Measurements from ENCODE around the gene TMEFF1. TPM values are rescaled to one million over a fixed set of nuclear protein-coding genes. Genes with fewer than 3 reads are reported as not detected.

The TMEFF1 gene
- total and polyA plus RNA-seq, 12 donors = 0.14 to 1.8 (median 0.24) TPM; not detected in 8

GRCh38 chr9:100581661-100582060 lies 108.7 kb downstream of the TMEFF1 start:
- Histone ChIP-seq H3K27ac (no peak overlapping the region), H3K4me3 (no peak overlapping the region), H3K27me3 (no peaks in the 10 kb centered on the region), H3K4me1 (replicated peaks in 1 of 2) (no peaks in the 10 kb centered on the region), H3K36me3 (replicated peaks in 1 of 2) (no peaks in the 10 kb centered on the region), H3K9me3 (replicated peaks in 1 of 3) (no peaks in the 10 kb centered on the region)
- DNase-seq = no peak
- WGBS, 4 donors = 83 to 93% (median 87%) methylated on average over 4 of the region's 4 CpGs
- TF ChIP-seq POLR2A (IDR thresholded peaks at IDR 0.05) (no peak), CTCF (IDR thresholded peaks at IDR 0.05) (no peak)
- intact Hi-C loops (cut with DNase I) = no loop called here

GRCh38 chr9:100583014-100583802 lies 110.3 kb downstream of the TMEFF1 start:
- no peak for TF ChIP-seq POLR2A (IDR thresholded peaks at IDR 0.05)
- TF ChIP-seq CTCF (IDR thresholded peaks at IDR 0.05) = no peak
- Histone ChIP-seq H3K4me3 (no peak overlapping the region), H3K36me3 (replicated peaks in 1 of 2) (no peaks in the 10 kb centered on the region), H3K27ac (no peak overlapping the region), H3K9me3 (replicated peaks in 1 of 3) (no peaks in the 10 kb centered on the region), H3K4me1 (replicated peaks in 1 of 2) (no peaks in the 10 kb centered on the region), H3K27me3 (no peaks in the 10 kb centered on the region)
- DNase-seq = no peak
- WGBS, 4 donors = 81 to 90% (median 87%) methylated on average over 5 of the region's 5 CpGs
- intact Hi-C loops (cut with DNase I) = no loop called here

GRCh38 chr9:100584951-100585350 lies 112.0 kb downstream of the TMEFF1 start:
- H3K27ac ChIP-seq = no peak overlapping the region
- no peaks in the 10 kb centered on the region for H3K9me3 ChIP-seq (replicated peaks in 1 of 3)
- DNase-seq = no peak
- intact Hi-C loops (cut with DNase I) = no loop called here
- H3K4me1 ChIP-seq (replicated peaks in 1 of 2) = no peaks in the 10 kb centered on the region
- no peak overlapping the region for H3K4me3 ChIP-seq
- TF ChIP-seq CTCF (IDR thresholded peaks at IDR 0.05) (no peak), POLR2A (IDR thresholded peaks at IDR 0.05) (no peak)
- H3K36me3 ChIP-seq (replicated peaks in 1 of 2) = no peaks in the 10 kb centered on the region
- 91 to 98% (median 96%) methylated on average over 4 of the region's 4 CpGs for WGBS, 4 donors
- H3K27me3 ChIP-seq = no peaks in the 10 kb centered on the region

- DNase-seq = no peak
- intact Hi-C loops (cut with DNase I) = no loop called here
- TF ChIP-seq CTCF (IDR thresholded peaks at IDR 0.05) (no peak), POLR2A (IDR thresholded peaks at IDR 0.05) (no peak)
Measured at GRCh38 chr9:100586093-100586492, 113.1 kb downstream of the TMEFF1 start.

More at GRCh38 chr9:100586093-100586492, 113.1 kb downstream of the TMEFF1 start:
- H3K27me3 ChIP-seq = no peaks in the 10 kb centered on the region
- no peak overlapping the region for H3K4me3 ChIP-seq
- no peaks in the 10 kb centered on the region for H3K9me3 ChIP-seq (replicated peaks in 1 of 3)
- no peak overlapping the region for H3K27ac ChIP-seq
- H3K36me3 ChIP-seq (replicated peaks in 1 of 2) = no peaks in the 10 kb centered on the region
- H3K4me1 ChIP-seq (replicated peaks in 1 of 2) = no peaks in the 10 kb centered on the region
- WGBS, 4 donors = 93 to 98% (median 95%) methylated on average over 7 of the region's 7 CpGs
